Measurements from ENCODE around the gene MAGI1. TPM values are rescaled to one million over a fixed set of nuclear protein-coding genes. Genes with fewer than 3 reads are reported as not detected.
"Not testable (repeated sequence)": the region's sequence is repeated elsewhere in the genome, so short reads cannot be mapped to it uniquely, and the experiment has no call there.

MAGI1 gene
- total RNA-seq, 1 donor from 2014 or later, result 34.1 TPM

- ATAC-seq (ENCODE audit: poor library complexity); intact Hi-C loops (cut with DNase I); DNase-seq: not testable (repeated sequence)
These were observed 7.6 kb upstream of the MAGI1 start for GRCh38 chr3:66046321-66046720.

- ATAC-seq (ENCODE audit: poor library complexity) (no peak), DNase-seq (no peak)
- intact Hi-C loops (cut with DNase I), result no loop called here
These were observed 3.1 kb upstream of the MAGI1 start for GRCh38 chr3:66041828-66042227.

GRCh38 chr3:66041116-66041515, 2.4 kb upstream of the MAGI1 start:
- intact Hi-C loops (cut with DNase I), result no loop called here
- no peak for DNase-seq
- ATAC-seq (ENCODE audit: poor library complexity), result no peak

- ATAC-seq (ENCODE audit: poor library complexity) (peak; percentile 18), DNase-seq (peak; percentile 65)
- intact Hi-C loops (cut with DNase I), result loop anchor here (5.0 kb wide), 4 partner anchors 47 to 257 kb away; no protein-coding TSS in a partner anchor
These were observed 821 bp upstream of the MAGI1 start for GRCh38 chr3:66039590-66039887.

- intact Hi-C loops (cut with DNase I), result loop anchor here (5.0 kb wide), 4 partner anchors 46 to 256 kb away; no protein-coding TSS in a partner anchor
- ATAC-seq (ENCODE audit: poor library complexity) (peak; percentile 46), DNase-seq (no peak)
These were observed 363 bp downstream of the MAGI1 start for GRCh38 chr3:66038384-66038725.

- DNase-seq, result no peak
- peak; percentile 8 for ATAC-seq (ENCODE audit: poor library complexity)
- intact Hi-C loops (cut with DNase I), result loop anchor here (5.0 kb wide), 4 partner anchors 46 to 256 kb away; no protein-coding TSS in a partner anchor
These were observed 740 bp downstream of the MAGI1 start for GRCh38 chr3:66037986-66038369.

GRCh38 chr3:66037330-66037985, 1.3 kb downstream of the MAGI1 start:
- intact Hi-C loops (cut with DNase I), result loop anchor here (5.0 kb wide), 4 partner anchors 45 to 255 kb away; no protein-coding TSS in a partner anchor
- peak; percentile 56 for DNase-seq
- peak; percentile 53 for ATAC-seq (ENCODE audit: poor library complexity)

- DNase-seq (no peak), ATAC-seq (ENCODE audit: poor library complexity) (no peak)
- intact Hi-C loops (cut with DNase I), result loop anchor here (5.0 kb wide), 4 partner anchors 44 to 254 kb away; no protein-coding TSS in a partner anchor
These were observed 2.1 kb downstream of the MAGI1 start for GRCh38 chr3:66036586-66037148.

GRCh38 chr3:66035763-66036477, 2.8 kb downstream of the MAGI1 start:
- ATAC-seq (ENCODE audit: poor library complexity) (no peak), DNase-seq (no peak)
- intact Hi-C loops (cut with DNase I), result loop anchor here (5.0 kb wide), 4 partner anchors 44 to 254 kb away; no protein-coding TSS in a partner anchor

GRCh38 chr3:66033241-66034138, 5.2 kb downstream of the MAGI1 start:
- ATAC-seq (ENCODE audit: poor library complexity) (no peak), DNase-seq (no peak)
- intact Hi-C loops (cut with DNase I), result no loop called here

- DNase-seq (no peak), ATAC-seq (ENCODE audit: poor library complexity) (peak; percentile 60)
- intact Hi-C loops (cut with DNase I), result no loop called here
These were observed 7.5 kb downstream of the MAGI1 start for GRCh38 chr3:66031102-66031698.

GRCh38 chr3:66029443-66029842, 9.3 kb downstream of the MAGI1 start:
- intact Hi-C loops (cut with DNase I), result no loop called here
- no peak for DNase-seq
- ATAC-seq (ENCODE audit: poor library complexity), result no peak

GRCh38 chr3:66029014-66029413, 9.7 kb downstream of the MAGI1 start:
- ATAC-seq (ENCODE audit: poor library complexity) (no peak), DNase-seq (no peak)
- intact Hi-C loops (cut with DNase I), result no loop called here

GRCh38 chr3:66028457-66028856, 10.3 kb downstream of the MAGI1 start:
- DNase-seq (no peak), ATAC-seq (ENCODE audit: poor library complexity) (no peak)
- intact Hi-C loops (cut with DNase I), result no loop called here

- intact Hi-C loops (cut with DNase I); DNase-seq; ATAC-seq (ENCODE audit: poor library complexity): not testable (repeated sequence)
These were observed 11.6 kb downstream of the MAGI1 start for GRCh38 chr3:66027099-66027498.

- ATAC-seq (ENCODE audit: poor library complexity), result no peak
- intact Hi-C loops (cut with DNase I), result no loop called here
These were observed 14.9 kb downstream of the MAGI1 start for GRCh38 chr3:66023738-66024385.

GRCh38 chr3:66023229-66023628, 15.5 kb downstream of the MAGI1 start:
- ATAC-seq (ENCODE audit: poor library complexity) (no peak), DNase-seq (no peak)
- intact Hi-C loops (cut with DNase I), result no loop called here

More at GRCh38 chr3:66023738-66024385, 14.9 kb downstream of the MAGI1 start:
- no peak for DNase-seq

GRCh38 chr3:66021731-66022131, 17.0 kb downstream of the MAGI1 start:
- no peak for DNase-seq
- intact Hi-C loops (cut with DNase I), result no loop called here
- ATAC-seq (ENCODE audit: poor library complexity), result no peak

All from Right ventricle myocardium superior (tissue), 1 donor.